ENCODE measurements around the gene CPXM2. TPM values are rescaled to one million over a fixed set of nuclear protein-coding genes. Genes with fewer than 3 reads are reported as not detected.

The CPXM2 gene
- total RNA-seq, 2 experiments from 2014 or later = not detected

- Histone ChIP-seq H3K4me2 (ENCODE audit: low read length) (no peak overlapping the region), H3K27ac (ENCODE audit: low read depth, low read length, poor library complexity, severe bottlenecking) (no peak overlapping the region), H2AFZ (ENCODE audit: low read length) (no peak overlapping the region), H3K4me1 (ENCODE audit: insufficient read depth, low read length, poor library complexity, severe bottlenecking) (no peaks in the 10 kb centered on the region), H3K9me2 (ENCODE audit: insufficient read depth, low read length) (no peaks in the 10 kb centered on the region), H3K36me3 (ENCODE audit: insufficient read depth, low read length) (no peaks in the 10 kb centered on the region), H3K4me3 (ENCODE audit: low read depth, low read length, poor library complexity, severe bottlenecking) (no peak overlapping the region), H3K9me3 (ENCODE audit: low read length) (no peaks in the 10 kb centered on the region), H4K20me1 (ENCODE audit: insufficient read depth, low read length) (no peaks in the 10 kb centered on the region), H3K79me2 (ENCODE audit: insufficient read depth, low read depth, low read length) (no peaks in the 10 kb centered on the region)
- ChIA-PET CTCF (ENCODE audit: unreplicated experiment) (no interaction called here), POLR2A (no interaction called here)
- no TSS peak for BruUV-seq (replicated peaks)
- DNase-seq (ENCODE audit: low spot score) = no peak
- intact Hi-C loops (cut with micrococcal nuclease; ENCODE audit: unreplicated experiment) = no loop called here
- TF ChIP-seq CTCF (conservative IDR thresholded peaks at IDR 0.05; ENCODE audit: low read length) (no peak), EZH2phosphoT487 (IDR thresholded peaks at IDR 0.05; ENCODE audit: borderline replicate concordance, low read depth, low read length) (no peak)
Observed at GRCh38 chr10:123909866-123910265, 18.3 kb upstream of the CPXM2 start.

GRCh38 chr10:123909426-123909825, 17.8 kb upstream of the CPXM2 start:
- Histone ChIP-seq H3K27ac (ENCODE audit: low read depth, low read length, poor library complexity, severe bottlenecking) (no peak overlapping the region), H3K4me3 (ENCODE audit: low read depth, low read length, poor library complexity, severe bottlenecking) (no peak overlapping the region), H3K36me3 (ENCODE audit: insufficient read depth, low read length) (no peaks in the 10 kb centered on the region), H2AFZ (ENCODE audit: low read length) (no peak overlapping the region), H4K20me1 (ENCODE audit: insufficient read depth, low read length) (no peaks in the 10 kb centered on the region), H3K9me2 (ENCODE audit: insufficient read depth, low read length) (no peaks in the 10 kb centered on the region), H3K4me1 (ENCODE audit: insufficient read depth, low read length, poor library complexity, severe bottlenecking) (no peaks in the 10 kb centered on the region), H3K4me2 (ENCODE audit: low read length) (no peak overlapping the region), H3K9me3 (ENCODE audit: low read length) (no peaks in the 10 kb centered on the region), H3K79me2 (ENCODE audit: insufficient read depth, low read depth, low read length) (no peaks in the 10 kb centered on the region)
- TF ChIP-seq EZH2phosphoT487 (IDR thresholded peaks at IDR 0.05; ENCODE audit: borderline replicate concordance, low read depth, low read length) (no peak), CTCF (conservative IDR thresholded peaks at IDR 0.05; ENCODE audit: low read length) (no peak)
- ChIA-PET POLR2A (no interaction called here), CTCF (ENCODE audit: unreplicated experiment) (no interaction called here)
- DNase-seq (ENCODE audit: low spot score) = no peak
- BruUV-seq (replicated peaks) = no TSS peak
- intact Hi-C loops (cut with micrococcal nuclease; ENCODE audit: unreplicated experiment) = no loop called here

GRCh38 chr10:123908379-123908778, 16.8 kb upstream of the CPXM2 start:
- TF ChIP-seq CTCF (conservative IDR thresholded peaks at IDR 0.05; ENCODE audit: low read length) (no peak), EZH2phosphoT487 (IDR thresholded peaks at IDR 0.05; ENCODE audit: borderline replicate concordance, low read depth, low read length) (no peak)
- Histone ChIP-seq H3K36me3 (ENCODE audit: insufficient read depth, low read length) (no peaks in the 10 kb centered on the region), H4K20me1 (ENCODE audit: insufficient read depth, low read length) (no peaks in the 10 kb centered on the region), H3K4me3 (ENCODE audit: low read depth, low read length, poor library complexity, severe bottlenecking) (no peak overlapping the region), H3K27ac (ENCODE audit: low read depth, low read length, poor library complexity, severe bottlenecking) (no peak overlapping the region), H3K9me2 (ENCODE audit: insufficient read depth, low read length) (no peaks in the 10 kb centered on the region), H3K4me2 (ENCODE audit: low read length) (no peak overlapping the region), H3K79me2 (ENCODE audit: insufficient read depth, low read depth, low read length) (no peaks in the 10 kb centered on the region), H3K9me3 (ENCODE audit: low read length) (no peaks in the 10 kb centered on the region), H2AFZ (ENCODE audit: low read length) (no peak overlapping the region), H3K4me1 (ENCODE audit: insufficient read depth, low read length, poor library complexity, severe bottlenecking) (no peaks in the 10 kb centered on the region)
- no TSS peak for BruUV-seq (replicated peaks)
- CTCF ChIA-PET (ENCODE audit: unreplicated experiment) = no interaction called here
- intact Hi-C loops (cut with micrococcal nuclease; ENCODE audit: unreplicated experiment) = no loop called here
- no peak for DNase-seq (ENCODE audit: low spot score)
- POLR2A ChIA-PET = no interaction called here

Measured in OCI-LY7 (cell line).